ENCODE results near the gene NCEH1. TPM values are rescaled to one million over a fixed set of nuclear protein-coding genes. Genes with fewer than 3 reads are reported as not detected.

Gene NCEH1
- total RNA-seq, 2 donors from 2014 or later, result 6.9 to 10.1 TPM

DNA sequence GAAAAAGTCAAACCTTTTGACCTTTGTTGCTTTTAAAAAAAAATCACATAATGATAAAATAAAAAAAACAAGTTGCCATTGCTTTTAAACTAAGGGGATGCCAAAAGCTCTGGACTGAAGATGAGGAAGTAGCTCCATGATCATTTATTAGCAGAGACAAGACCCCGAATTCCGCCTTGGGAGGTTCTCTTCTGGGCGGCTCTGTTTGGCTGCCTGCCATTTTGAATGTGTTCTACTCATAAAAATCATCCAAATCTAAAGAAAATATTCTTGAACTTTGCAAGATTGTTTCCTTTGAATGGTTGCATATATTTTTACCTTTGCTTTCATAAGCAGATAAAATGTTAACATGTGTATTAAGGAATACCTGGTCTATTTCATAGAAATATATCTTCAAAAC is 63.8 kb downstream of the NCEH1 start:
- ATAC-seq, result no peak
- Histone ChIP-seq H3K4me3 (no peak overlapping the region), H3K4me1 (peaks cover 30% of the 10 kb centered on the region), H3K36me3 (replicated peaks in 1 of 2; ENCODE audit: insufficient read depth in 1 of 2, low read depth in 2 of 2) (peaks cover 0 to 2% of the 10 kb centered on the region in 2 donors), H3K9me3 (no peaks in the 10 kb centered on the region), H3K27ac (peak overlapping the region in 2 of 4 donors; percentile 37 to 52), H3K27me3 (no peaks in the 10 kb centered on the region)
- intact Hi-C loops (cut with DNase I), result no loop called here
- no peak for DNase-seq
- TF ChIP-seq POLR2A (IDR thresholded peaks at IDR 0.05), result no peak
- TF ChIP-seq, protein P1, sequence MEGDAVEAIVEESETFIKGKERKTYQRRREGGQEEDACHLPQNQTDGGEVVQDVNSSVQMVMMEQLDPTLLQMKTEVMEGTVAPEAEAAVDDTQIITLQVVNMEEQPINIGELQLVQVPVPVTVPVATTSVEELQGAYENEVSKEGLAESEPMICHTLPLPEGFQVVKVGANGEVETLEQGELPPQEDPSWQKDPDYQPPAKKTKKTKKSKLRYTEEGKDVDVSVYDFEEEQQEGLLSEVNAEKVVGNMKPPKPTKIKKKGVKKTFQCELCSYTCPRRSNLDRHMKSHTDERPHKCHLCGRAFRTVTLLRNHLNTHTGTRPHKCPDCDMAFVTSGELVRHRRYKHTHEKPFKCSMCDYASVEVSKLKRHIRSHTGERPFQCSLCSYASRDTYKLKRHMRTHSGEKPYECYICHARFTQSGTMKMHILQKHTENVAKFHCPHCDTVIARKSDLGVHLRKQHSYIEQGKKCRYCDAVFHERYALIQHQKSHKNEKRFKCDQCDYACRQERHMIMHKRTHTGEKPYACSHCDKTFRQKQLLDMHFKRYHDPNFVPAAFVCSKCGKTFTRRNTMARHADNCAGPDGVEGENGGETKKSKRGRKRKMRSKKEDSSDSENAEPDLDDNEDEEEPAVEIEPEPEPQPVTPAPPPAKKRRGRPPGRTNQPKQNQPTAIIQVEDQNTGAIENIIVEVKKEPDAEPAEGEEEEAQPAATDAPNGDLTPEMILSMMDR (IDR thresholded peaks at IDR 0.05), result no peak
- 55 to 60% methylated on average over 3 of the region's 3 CpGs for WGBS, 2 donors

GRCh38 chr3:172646439-172647015 is 64.3 kb downstream of the NCEH1 start:
- Histone ChIP-seq H3K4me3 (no peak overlapping the region), H3K27ac (peak overlapping the region in 2 of 4 donors; percentile 22 to 52), H3K27me3 (no peaks in the 10 kb centered on the region), H3K36me3 (replicated peaks in 1 of 2; ENCODE audit: insufficient read depth in 1 of 2, low read depth in 2 of 2) (peaks cover 0 to 2% of the 10 kb centered on the region in 2 donors), H3K4me1 (peaks cover 30% of the 10 kb centered on the region), H3K9me3 (no peaks in the 10 kb centered on the region)
- DNase-seq (peak in 2 of 4 donors; percentile 35 to 43), ATAC-seq (peak; percentile 25)
- intact Hi-C loops (cut with DNase I), result no loop called here
- TF ChIP-seq, protein P1 (IDR thresholded peaks at IDR 0.05), result no peak
- no peak for TF ChIP-seq POLR2A (IDR thresholded peaks at IDR 0.05)
- WGBS, 2 donors, result 51 to 52% methylated on average over 5 of the region's 5 CpGs

- peaks cover 0 to 2% of the 10 kb centered on the region in 2 donors for H3K36me3 ChIP-seq (replicated peaks in 1 of 2; ENCODE audit: insufficient read depth in 1 of 2, low read depth in 2 of 2)
- DNase-seq, result no peak
- intact Hi-C loops (cut with DNase I), result no loop called here
- no peak for ATAC-seq
- no peak overlapping the region for H3K27ac ChIP-seq
- H3K4me1 ChIP-seq, result peaks cover 30% of the 10 kb centered on the region
- H3K4me3 ChIP-seq, result no peak overlapping the region
- TF ChIP-seq POLR2A (IDR thresholded peaks at IDR 0.05), result no peak
- TF ChIP-seq, protein P1 (IDR thresholded peaks at IDR 0.05), result no peak
- 94 to 98% methylated on average over 3 of the region's 3 CpGs for WGBS, 2 donors
- no peaks in the 10 kb centered on the region for H3K9me3 ChIP-seq
- no peaks in the 10 kb centered on the region for H3K27me3 ChIP-seq
These were observed 66.6 kb downstream of the NCEH1 start for GRCh38 chr3:172644258-172644657.

GRCh38 chr3:172643506-172644179 is 67.2 kb downstream of the NCEH1 start:
- H3K4me1 ChIP-seq, result peaks cover 27% of the 10 kb centered on the region
- ATAC-seq (no peak), DNase-seq (no peak)
- intact Hi-C loops (cut with DNase I), result no loop called here
- no peak for TF ChIP-seq POLR2A (IDR thresholded peaks at IDR 0.05)
- TF ChIP-seq, protein P1 (IDR thresholded peaks at IDR 0.05), result no peak
- H3K9me3 ChIP-seq, result no peaks in the 10 kb centered on the region
- no peaks in the 10 kb centered on the region for H3K27me3 ChIP-seq
- H3K27ac ChIP-seq, result no peak overlapping the region
- no peak overlapping the region for H3K4me3 ChIP-seq
- H3K36me3 ChIP-seq (replicated peaks in 1 of 2; ENCODE audit: insufficient read depth in 1 of 2, low read depth in 2 of 2), result peaks cover 0 to 2% of the 10 kb centered on the region in 2 donors
- WGBS, 2 donors, result 79 to 80% methylated on average over 4 to 5 of the region's 5 CpGs
